HepG2 (cell line): ENCODE data around the gene AGAP3.

Source experiments
- ATF3 ChIP-seq: sonication (generic); formaldehyde crosslinking; IDR thresholded peaks from 2 replicates; pipeline ENCODE4 v1.4.0; 2020; ENCODE audit warnings: missing genetic modification reagents
- ATM ChIP-seq: fragments of 450-650 bp; IDR thresholded peaks from 2 replicates; pipeline ENCODE4 v1.7.1; 2017; ENCODE audit warnings: mild to moderate bottlenecking, borderline replicate concordance
- CTCF ChIP-seq: sonication (generic); formaldehyde crosslinking; IDR thresholded peaks from 2 replicates; pipeline ENCODE4 v1.5.0; 2020; ENCODE audit warnings: mild to moderate bottlenecking, missing genetic modification reagents, moderate library complexity
- POLR2A ChIP-seq, 2 experiments: IDR thresholded peaks; 2 replicates each; pipeline ENCODE4 v1.6.1; 2011; ENCODE audit warnings: low read depth in 2 of 2, low read length in 2 of 2, mild to moderate bottlenecking in 1 of 2, moderate library complexity in 1 of 2; ENCODE audit not compliant: insufficient read depth in 1 of 2
- POLR2AphosphoS2 ChIP-seq: IDR thresholded peaks from 2 replicates; pipeline ENCODE4 v1.6.1; 2011; ENCODE audit warnings: low read depth, low read length, improper control_type of control experiment
- POLR2AphosphoS5 ChIP-seq: IDR thresholded peaks from 2 replicates; pipeline ENCODE4 v1.6.1; 2012; ENCODE audit warnings: low read depth, low read length
- RORA ChIP-seq: sonication (generic); formaldehyde crosslinking; IDR thresholded peaks from 2 replicates; pipeline ENCODE4 v1.5.0; 2020; ENCODE audit warnings: mild to moderate bottlenecking, missing genetic modification reagents, moderate library complexity
- SCMH1 ChIP-seq: sonication (generic); formaldehyde crosslinking; IDR thresholded peaks from 2 replicates; pipeline ENCODE4 v1.9.0; 2021; ENCODE audit warnings: missing genetic modification reagents, mild to moderate bottlenecking, borderline replicate concordance
- SIN3A ChIP-seq: IDR thresholded peaks from 2 replicates; pipeline ENCODE4 v1.6.1; 2011; ENCODE audit warnings: low read depth, mild to moderate bottlenecking, control low read depth, low read length, borderline replicate concordance
- TGIF2 ChIP-seq: IDR thresholded peaks from 2 replicates; pipeline ENCODE4 v1.6.1; 2016; ENCODE audit warnings: control low read depth, missing compliant biosample characterization
- ZBTB7A ChIP-seq: sonication (generic); formaldehyde crosslinking; IDR thresholded peaks from 2 replicates; pipeline ENCODE4 v1.8.0; 2022; ENCODE audit warnings: mild to moderate bottlenecking, missing genetic modification reagents
- ZNF547 ChIP-seq: sonication (generic); formaldehyde crosslinking; IDR thresholded peaks from 2 replicates; pipeline ENCODE4 v1.5.1; 2020; ENCODE audit warnings: mild to moderate bottlenecking, missing genetic modification reagents
- ZNF558 ChIP-seq: sonication (generic); formaldehyde crosslinking; IDR thresholded peaks from 2 replicates; pipeline ENCODE4 v1.9.0; 2022; ENCODE audit warnings: mild to moderate bottlenecking, missing genetic modification reagents, borderline replicate concordance

- TF ChIP-seq ATM (no peak), RORA (CRISPR knock-in tag) (no peak), CTCF (CRISPR knock-in tag) (no peak), TGIF2 (CRISPR knock-in tag) (no peak), ZBTB7A (no peak), ZNF547 (no peak), ZNF558 (CRISPR knock-in tag) (no peak), ATF3 (CRISPR knock-in tag) (no peak), POLR2AphosphoS5 (no peak), SCMH1 (CRISPR knock-in tag) (no peak), POLR2A (IDR thresholded peaks at IDR 0.05; ENCODE audit: insufficient read depth in 1 of 2, low read depth in 2 of 2, low read length in 2 of 2) (no peak), POLR2AphosphoS2 (no peak), SIN3A (no peak)
These were observed 93.7 kb downstream of the AGAP3 start for GRCh38 chr7:151179946-151180345.
